GM12892 (cell line): Measurements from ENCODE around the gene SDK1.
"Not testable (repeated sequence)": the region's sequence is repeated elsewhere in the genome, so short reads cannot be mapped to it uniquely, and the experiment has no call there.

ENCODE experiments used
- DNase-seq: peaks from one replicate; pipeline ENCODE4 v3.0.0; 2011; ENCODE audit not compliant: insufficient read length
- FAIRE-seq: peaks from 2 replicates; lab custom pipeline; 2011; peaks lifted over from hg19 to GRCh38; lab: Jason Lieb, UNC
- POLR2A ChIP-seq: IDR thresholded peaks from 2 replicates; pipeline ENCODE4 v1.6.1; 2011; ENCODE audit warnings: low read depth, low read length, control low read depth
- POLR2AphosphoS5 ChIP-seq: IDR thresholded peaks from 2 replicates; pipeline ENCODE4 v1.6.1; 2011; ENCODE audit warnings: low read depth, low read length, control low read depth
- TAF1 ChIP-seq: IDR thresholded peaks from 2 replicates; pipeline ENCODE4 v1.6.1; 2011; ENCODE audit warnings: low read depth, mild to moderate bottlenecking, control low read depth, low read length, borderline replicate concordance

The SDK1 gene

GRCh38 chr7:4244635-4245034, 943.6 kb downstream of the SDK1 start:
- FAIRE-seq (no peak), DNase-seq (no peak)
- TF ChIP-seq TAF1 (no peak), POLR2AphosphoS5 (no peak), POLR2A (no peak)

- DNase-seq = no peak
- TF ChIP-seq POLR2A = no peak
- no peak for TF ChIP-seq POLR2AphosphoS5
- no peak for TF ChIP-seq TAF1
- no peak for FAIRE-seq
Observed at GRCh38 chr7:4245135-4245865, 944.2 kb downstream of the SDK1 start.

GRCh38 chr7:4245866-4246470, 944.9 kb downstream of the SDK1 start:
- FAIRE-seq = no peak

GRCh38 chr7:4246536-4246935, 945.5 kb downstream of the SDK1 start:
- no peak for TF ChIP-seq POLR2AphosphoS5
- TF ChIP-seq POLR2A = no peak
- no peak for TF ChIP-seq TAF1
- DNase-seq (no peak), FAIRE-seq (no peak)

More at GRCh38 chr7:4245866-4246470, 944.9 kb downstream of the SDK1 start:
- no peak for TF ChIP-seq POLR2A
- TF ChIP-seq TAF1 = no peak
- no peak for TF ChIP-seq POLR2AphosphoS5
- no peak for DNase-seq

- FAIRE-seq = no peak
- DNase-seq = no peak
- TF ChIP-seq POLR2A = no peak
- no peak for TF ChIP-seq TAF1
- TF ChIP-seq POLR2AphosphoS5 = no peak
Observed at GRCh38 chr7:4247106-4247876, 946.2 kb downstream of the SDK1 start.

- DNase-seq (no peak), FAIRE-seq (no peak)
- TF ChIP-seq POLR2AphosphoS5 (no peak), POLR2A (no peak), TAF1 (no peak)
Observed at GRCh38 chr7:4248295-4248694, 947.2 kb downstream of the SDK1 start.

GRCh38 chr7:4249241-4249640, 948.2 kb downstream of the SDK1 start:
- TF ChIP-seq POLR2A = no peak
- TF ChIP-seq TAF1 = no peak
- TF ChIP-seq POLR2AphosphoS5 = no peak
- DNase-seq (no peak), FAIRE-seq (no peak)

GRCh38 chr7:4255336-4255735, 954.3 kb downstream of the SDK1 start:
- FAIRE-seq (no peak), DNase-seq (no peak)
- TF ChIP-seq POLR2A (no peak), POLR2AphosphoS5 (no peak), TAF1 (no peak)

- no peak for TF ChIP-seq POLR2A
- no peak for TF ChIP-seq TAF1
- TF ChIP-seq POLR2AphosphoS5 = no peak
- DNase-seq (no peak), FAIRE-seq (no peak)
Observed at GRCh38 chr7:4256286-4256685, 955.2 kb downstream of the SDK1 start.

- FAIRE-seq = no peak
- no peak for DNase-seq
- TF ChIP-seq POLR2A (no peak), POLR2AphosphoS5 (no peak), TAF1 (no peak)
Observed at GRCh38 chr7:4257146-4258111, 956.4 kb downstream of the SDK1 start.

- not testable (repeated sequence) for FAIRE-seq, DNase-seq
Observed at GRCh38 chr7:4260116-4260515, 959.1 kb downstream of the SDK1 start.
